ENCODE measurements around the gene SNX3.
"Not testable (repeated sequence)": the region's sequence is repeated elsewhere in the genome, so short reads cannot be mapped to it uniquely, and the experiment has no call there.

The SNX3 gene

DNA sequence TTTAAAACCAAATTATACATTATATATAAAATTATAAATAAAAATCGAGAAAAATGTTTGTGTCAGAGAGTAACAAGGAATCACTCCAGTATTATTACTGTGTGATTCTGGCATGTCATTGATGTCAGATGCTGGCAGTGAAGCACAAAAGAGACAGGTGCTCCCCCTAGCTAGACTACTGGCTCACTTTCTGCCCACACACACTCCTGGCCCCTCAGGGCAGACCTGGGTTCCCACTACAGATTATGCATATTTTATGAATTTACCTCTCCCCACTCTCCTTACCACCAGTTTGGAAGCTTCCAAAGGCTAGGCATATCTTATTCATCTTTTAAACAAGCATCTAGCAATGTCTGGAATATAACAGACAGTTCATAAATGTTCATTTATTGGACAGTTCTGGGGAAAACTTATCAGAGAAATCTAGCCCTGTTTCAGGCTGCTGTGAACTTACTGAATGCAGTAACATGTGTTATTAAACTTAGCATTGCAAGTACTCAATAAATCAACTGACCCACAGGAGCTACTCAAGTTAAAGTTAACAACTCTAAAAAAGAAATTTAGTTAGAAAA lies 12.8 kb downstream of the SNX3 start:
- H3K4me3 ChIP-seq (ENCODE audit: low read depth, low read length), result no peak overlapping the region
- DNase-seq (ENCODE audit: low read depth), result no peak
- TF ChIP-seq, protein P1, sequence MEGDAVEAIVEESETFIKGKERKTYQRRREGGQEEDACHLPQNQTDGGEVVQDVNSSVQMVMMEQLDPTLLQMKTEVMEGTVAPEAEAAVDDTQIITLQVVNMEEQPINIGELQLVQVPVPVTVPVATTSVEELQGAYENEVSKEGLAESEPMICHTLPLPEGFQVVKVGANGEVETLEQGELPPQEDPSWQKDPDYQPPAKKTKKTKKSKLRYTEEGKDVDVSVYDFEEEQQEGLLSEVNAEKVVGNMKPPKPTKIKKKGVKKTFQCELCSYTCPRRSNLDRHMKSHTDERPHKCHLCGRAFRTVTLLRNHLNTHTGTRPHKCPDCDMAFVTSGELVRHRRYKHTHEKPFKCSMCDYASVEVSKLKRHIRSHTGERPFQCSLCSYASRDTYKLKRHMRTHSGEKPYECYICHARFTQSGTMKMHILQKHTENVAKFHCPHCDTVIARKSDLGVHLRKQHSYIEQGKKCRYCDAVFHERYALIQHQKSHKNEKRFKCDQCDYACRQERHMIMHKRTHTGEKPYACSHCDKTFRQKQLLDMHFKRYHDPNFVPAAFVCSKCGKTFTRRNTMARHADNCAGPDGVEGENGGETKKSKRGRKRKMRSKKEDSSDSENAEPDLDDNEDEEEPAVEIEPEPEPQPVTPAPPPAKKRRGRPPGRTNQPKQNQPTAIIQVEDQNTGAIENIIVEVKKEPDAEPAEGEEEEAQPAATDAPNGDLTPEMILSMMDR (conservative IDR thresholded peaks at IDR 0.05; ENCODE audit: low read depth, low read length), result no peak

DNA sequence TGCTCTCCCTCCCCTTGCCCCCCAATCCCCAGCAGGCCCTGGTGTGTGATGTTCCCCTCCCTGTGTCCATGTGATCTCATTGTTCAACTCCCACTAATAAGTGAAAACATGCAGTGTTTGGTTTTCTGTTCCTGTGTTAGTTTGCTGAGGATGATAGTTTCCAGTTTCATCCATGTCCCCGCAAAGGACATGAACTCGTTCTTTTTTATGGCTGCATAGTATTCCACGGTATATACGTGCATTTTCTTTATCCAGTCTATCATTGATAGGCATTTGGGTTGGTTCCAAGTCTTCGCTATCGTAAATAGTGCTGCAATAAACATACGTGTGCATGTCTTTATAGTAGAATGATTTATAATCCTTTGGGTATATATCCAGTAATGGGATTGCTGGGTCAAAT lies 15.7 kb downstream of the SNX3 start:
- DNase-seq (ENCODE audit: low read depth); H3K4me3 ChIP-seq (ENCODE audit: low read depth, low read length): not testable (repeated sequence)

DNA sequence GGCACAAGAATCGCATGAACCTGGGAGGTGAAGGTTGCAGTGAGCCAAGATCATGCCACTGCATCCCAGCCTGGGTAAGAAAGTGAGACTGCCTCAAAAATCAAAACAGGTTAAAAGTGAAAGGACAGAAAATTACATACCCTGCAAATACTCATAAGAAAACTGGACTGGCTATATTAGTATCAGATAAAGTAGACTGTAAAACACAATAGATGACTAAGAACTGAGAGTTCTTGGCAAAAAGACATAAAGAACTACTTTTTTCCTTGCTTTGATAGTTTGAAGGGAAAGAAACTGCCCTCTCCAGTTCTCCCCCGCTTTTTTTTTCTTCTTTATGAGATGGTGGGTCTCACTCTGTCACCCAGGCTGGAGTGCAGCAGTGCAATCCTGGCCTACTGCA lies 17.0 kb downstream of the SNX3 start:
- H3K4me3 ChIP-seq (ENCODE audit: low read depth, low read length), result no peak overlapping the region
- TF ChIP-seq, protein P1 (conservative IDR thresholded peaks at IDR 0.05; ENCODE audit: low read depth, low read length), result no peak
- no peak for DNase-seq (ENCODE audit: low read depth)

DNA sequence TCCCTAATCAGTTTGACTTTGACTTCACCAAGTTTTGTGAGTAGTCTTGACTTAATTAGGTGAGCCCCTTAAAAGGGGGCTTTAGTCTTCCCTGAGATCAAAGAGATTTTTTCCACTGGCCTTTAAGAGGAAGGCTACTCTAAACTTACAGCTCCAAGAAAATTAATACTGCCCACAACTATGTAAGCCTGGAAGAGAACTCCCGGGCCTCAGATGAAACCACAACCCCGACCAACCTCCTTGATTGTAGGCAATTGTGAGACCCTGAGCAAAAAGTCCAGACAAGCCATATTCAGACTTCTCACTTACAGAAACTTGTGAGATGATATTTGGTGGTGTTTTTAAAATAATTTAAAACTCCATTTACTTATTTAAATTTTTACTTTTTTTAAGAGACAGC lies 18.1 kb downstream of the SNX3 start:
- TF ChIP-seq, protein P1 (conservative IDR thresholded peaks at IDR 0.05; ENCODE audit: low read depth, low read length), result no peak
- no peak overlapping the region for H3K4me3 ChIP-seq (ENCODE audit: low read depth, low read length)
- no peak for DNase-seq (ENCODE audit: low read depth)

DNA sequence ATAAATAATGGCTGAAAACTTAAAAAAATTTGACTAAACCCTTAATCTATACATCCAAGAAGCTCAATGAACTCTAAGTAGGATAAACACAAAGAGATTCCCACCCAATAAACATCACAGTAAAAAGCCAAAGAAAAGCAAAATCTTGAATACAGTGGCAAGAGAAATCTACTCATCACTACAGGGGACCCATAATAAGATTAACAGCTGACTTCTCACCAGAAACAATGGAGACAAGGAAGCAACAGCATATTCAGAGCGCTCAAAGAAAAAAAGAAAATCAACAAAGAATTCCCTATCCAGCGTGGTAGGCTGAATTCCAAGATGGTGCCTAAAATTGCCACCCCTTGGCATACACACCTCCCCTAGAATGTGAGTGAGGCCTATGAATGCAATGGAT lies 18.6 kb downstream of the SNX3 start:
- no peak overlapping the region for H3K4me3 ChIP-seq (ENCODE audit: low read depth, low read length)
- TF ChIP-seq, protein P1 (conservative IDR thresholded peaks at IDR 0.05; ENCODE audit: low read depth, low read length), result no peak
- no peak for DNase-seq (ENCODE audit: low read depth)

DNA sequence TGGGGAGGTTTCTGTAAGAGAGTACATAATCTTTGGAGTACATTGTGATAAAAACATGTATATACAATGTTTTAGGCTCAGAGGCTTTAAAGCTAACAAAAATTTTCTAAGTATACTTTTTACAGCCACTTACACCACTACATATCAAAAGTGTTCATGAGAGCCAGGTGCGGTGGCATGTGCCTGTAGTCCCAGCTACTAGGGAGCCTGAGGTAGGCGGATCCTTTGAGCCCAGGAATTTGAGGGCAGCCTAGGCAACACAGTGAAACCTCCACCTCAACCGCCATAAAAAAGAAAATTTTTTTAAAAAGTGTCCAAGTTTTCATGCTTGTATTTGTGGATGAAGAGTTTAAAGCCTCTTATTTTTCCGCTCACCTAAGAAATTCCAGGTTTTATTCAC lies 22.5 kb downstream of the SNX3 start:
- TF ChIP-seq, protein P1 (conservative IDR thresholded peaks at IDR 0.05; ENCODE audit: low read depth, low read length), result no peak
- no peak overlapping the region for H3K4me3 ChIP-seq (ENCODE audit: low read depth, low read length)
- no peak for DNase-seq (ENCODE audit: low read depth)

DNA sequence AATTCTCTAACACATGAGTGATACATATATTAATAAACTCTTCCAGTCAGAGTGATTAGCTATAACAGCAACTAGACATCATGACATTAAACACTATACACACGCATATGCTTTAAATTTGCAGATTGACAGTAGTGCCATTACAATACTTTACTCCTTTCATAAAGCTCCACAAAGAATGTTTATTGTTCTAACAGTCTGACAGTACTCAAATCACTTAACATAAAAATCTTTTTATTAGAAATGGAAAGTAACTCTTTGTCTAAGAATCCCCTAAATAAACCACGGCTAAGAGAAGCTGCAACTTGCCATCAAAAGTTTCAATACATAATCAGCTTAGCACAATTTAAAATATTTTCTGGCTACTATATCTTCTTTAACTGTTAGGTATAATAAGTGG lies 24.0 kb downstream of the SNX3 start:
- no peak overlapping the region for H3K4me3 ChIP-seq (ENCODE audit: low read depth, low read length)
- no peak for DNase-seq (ENCODE audit: low read depth)
- TF ChIP-seq, protein P1 (conservative IDR thresholded peaks at IDR 0.05; ENCODE audit: low read depth, low read length), result no peak
